ENCODE results near the gene SGMS1.

DNA sequence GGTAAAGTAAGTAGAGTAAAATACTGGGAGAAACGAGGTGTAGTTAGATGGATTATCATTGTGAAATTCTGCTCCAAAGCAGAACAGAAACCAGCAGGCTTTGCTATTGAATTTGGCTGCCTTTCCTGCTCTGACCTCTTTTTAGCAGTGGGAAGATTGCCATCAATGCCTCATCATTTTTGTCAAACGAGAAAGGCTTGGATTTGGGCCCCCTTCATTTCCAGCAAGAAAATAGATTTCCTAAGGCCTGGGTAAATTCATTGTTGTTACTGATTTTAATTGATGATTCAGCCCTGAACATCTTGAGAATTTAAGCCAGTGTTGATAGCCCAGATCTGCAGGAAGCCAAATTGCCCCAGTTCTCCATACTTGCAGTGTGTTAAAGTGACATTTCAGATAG lies 337.2 kb downstream of the SGMS1 start:
- TF ChIP-seq, protein P1, sequence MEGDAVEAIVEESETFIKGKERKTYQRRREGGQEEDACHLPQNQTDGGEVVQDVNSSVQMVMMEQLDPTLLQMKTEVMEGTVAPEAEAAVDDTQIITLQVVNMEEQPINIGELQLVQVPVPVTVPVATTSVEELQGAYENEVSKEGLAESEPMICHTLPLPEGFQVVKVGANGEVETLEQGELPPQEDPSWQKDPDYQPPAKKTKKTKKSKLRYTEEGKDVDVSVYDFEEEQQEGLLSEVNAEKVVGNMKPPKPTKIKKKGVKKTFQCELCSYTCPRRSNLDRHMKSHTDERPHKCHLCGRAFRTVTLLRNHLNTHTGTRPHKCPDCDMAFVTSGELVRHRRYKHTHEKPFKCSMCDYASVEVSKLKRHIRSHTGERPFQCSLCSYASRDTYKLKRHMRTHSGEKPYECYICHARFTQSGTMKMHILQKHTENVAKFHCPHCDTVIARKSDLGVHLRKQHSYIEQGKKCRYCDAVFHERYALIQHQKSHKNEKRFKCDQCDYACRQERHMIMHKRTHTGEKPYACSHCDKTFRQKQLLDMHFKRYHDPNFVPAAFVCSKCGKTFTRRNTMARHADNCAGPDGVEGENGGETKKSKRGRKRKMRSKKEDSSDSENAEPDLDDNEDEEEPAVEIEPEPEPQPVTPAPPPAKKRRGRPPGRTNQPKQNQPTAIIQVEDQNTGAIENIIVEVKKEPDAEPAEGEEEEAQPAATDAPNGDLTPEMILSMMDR (IDR thresholded peaks at IDR 0.05), result no peak
- TF ChIP-seq YY1 (IDR thresholded peaks at IDR 0.05; ENCODE audit: low read depth), result no peak
- TF ChIP-seq TCF12 (IDR thresholded peaks at IDR 0.05), result no peak
- TF ChIP-seq, protein P2, sequence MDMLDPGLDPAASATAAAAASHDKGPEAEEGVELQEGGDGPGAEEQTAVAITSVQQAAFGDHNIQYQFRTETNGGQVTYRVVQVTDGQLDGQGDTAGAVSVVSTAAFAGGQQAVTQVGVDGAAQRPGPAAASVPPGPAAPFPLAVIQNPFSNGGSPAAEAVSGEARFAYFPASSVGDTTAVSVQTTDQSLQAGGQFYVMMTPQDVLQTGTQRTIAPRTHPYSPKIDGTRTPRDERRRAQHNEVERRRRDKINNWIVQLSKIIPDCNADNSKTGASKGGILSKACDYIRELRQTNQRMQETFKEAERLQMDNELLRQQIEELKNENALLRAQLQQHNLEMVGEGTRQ (IDR thresholded peaks at IDR 0.05; ENCODE audit: borderline replicate concordance, low read depth, low read length), result no peak
- TF ChIP-seq, protein P3, sequence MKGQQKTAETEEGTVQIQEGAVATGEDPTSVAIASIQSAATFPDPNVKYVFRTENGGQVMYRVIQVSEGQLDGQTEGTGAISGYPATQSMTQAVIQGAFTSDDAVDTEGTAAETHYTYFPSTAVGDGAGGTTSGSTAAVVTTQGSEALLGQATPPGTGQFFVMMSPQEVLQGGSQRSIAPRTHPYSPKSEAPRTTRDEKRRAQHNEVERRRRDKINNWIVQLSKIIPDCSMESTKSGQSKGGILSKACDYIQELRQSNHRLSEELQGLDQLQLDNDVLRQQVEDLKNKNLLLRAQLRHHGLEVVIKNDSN (IDR thresholded peaks at IDR 0.05; ENCODE audit: borderline replicate concordance, low read depth), result no peak
- no peak for TF ChIP-seq POLR2AphosphoS5 (IDR thresholded peaks at IDR 0.05; ENCODE audit: low read depth, low read length)
- no peak for TF ChIP-seq RFX5 (IDR thresholded peaks at IDR 0.05; ENCODE audit: low read length)
- no peak for TF ChIP-seq JUND (IDR thresholded peaks at IDR 0.05)
- no peak for TF ChIP-seq RXRA (IDR thresholded peaks at IDR 0.05; ENCODE audit: borderline replicate concordance, low read depth)
